ENCODE data around the gene TMSB10. TPM values are rescaled to one million over a fixed set of nuclear protein-coding genes. Genes with fewer than 3 reads are reported as not detected.
"Not testable (repeated sequence)": the region's sequence is repeated elsewhere in the genome, so short reads cannot be mapped to it uniquely, and the experiment has no call there.

TMSB10 gene
- total and polyA plus RNA-seq, 2 experiments from 2014 or later: 3,621 to 6,241 TPM

DNA sequence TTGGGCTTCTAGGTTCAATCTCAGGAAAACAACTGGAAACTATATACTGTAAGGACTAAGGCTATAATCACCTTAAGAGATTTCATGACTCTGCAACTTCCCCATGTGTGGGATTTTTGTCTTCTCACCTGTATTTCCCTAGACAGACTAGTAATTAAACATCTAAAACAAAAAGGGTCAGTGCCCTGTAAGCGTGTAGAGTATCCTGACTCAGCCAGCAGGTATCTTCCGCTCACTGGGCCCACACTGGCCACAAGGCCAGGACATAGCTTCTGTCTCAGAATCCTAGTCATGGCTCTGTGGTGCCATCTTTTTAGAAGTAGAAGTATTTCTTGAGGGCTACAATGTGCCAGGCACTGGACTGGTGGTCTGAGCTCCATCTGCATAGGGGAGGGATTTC, 36.7 kb downstream of the TMSB10 start:
- no peak overlapping the region for H3K9ac ChIP-seq
- H3K4me1 ChIP-seq (ENCODE audit: insufficient read depth): peaks cover 41% of the 10 kb centered on the region
- in situ Hi-C loops (cut with MboI): no loop called here
- TF ChIP-seq EZH2phosphoT487 (IDR thresholded peaks at IDR 0.05; ENCODE audit: insufficient read depth, low read depth) (no peak), EZH2 (IDR thresholded peaks at IDR 0.05; ENCODE audit: insufficient read depth, poor library complexity, severe bottlenecking) (no peak)
- H3K36me3 ChIP-seq (ENCODE audit: low read depth): no peaks in the 10 kb centered on the region
- no peaks in the 10 kb centered on the region for H3K79me2 ChIP-seq (ENCODE audit: insufficient read depth)
- H3K4me2 ChIP-seq (ENCODE audit: unreplicated experiment): no peak overlapping the region
- no peaks in the 10 kb centered on the region for H3K9me3 ChIP-seq (ENCODE audit: low read depth)
- no peaks in the 10 kb centered on the region for H3K27me3 ChIP-seq (replicated peaks; ENCODE audit: insufficient read depth)
- no peak overlapping the region for H3K4me3 ChIP-seq
- DNase-seq: no peak
- no peaks in the 10 kb centered on the region for H4K20me1 ChIP-seq (ENCODE audit: insufficient read depth)
- no peak overlapping the region for H2AFZ ChIP-seq
- peaks cover 25% of the 10 kb centered on the region for H3F3A ChIP-seq (ENCODE audit: insufficient read depth)
- no peak overlapping the region for H3K27ac ChIP-seq
- WGBS, 2 experiments (ENCODE audit: low coverage in 1 of 2, low lambda C conversion rate in 2 of 2, missing lambda C conversion rate in 2 of 2): 100% methylated on average over 2 of the region's 2 CpGs
- no peaks in the 10 kb centered on the region for H3K9me2 ChIP-seq (ENCODE audit: insufficient read depth)

DNA sequence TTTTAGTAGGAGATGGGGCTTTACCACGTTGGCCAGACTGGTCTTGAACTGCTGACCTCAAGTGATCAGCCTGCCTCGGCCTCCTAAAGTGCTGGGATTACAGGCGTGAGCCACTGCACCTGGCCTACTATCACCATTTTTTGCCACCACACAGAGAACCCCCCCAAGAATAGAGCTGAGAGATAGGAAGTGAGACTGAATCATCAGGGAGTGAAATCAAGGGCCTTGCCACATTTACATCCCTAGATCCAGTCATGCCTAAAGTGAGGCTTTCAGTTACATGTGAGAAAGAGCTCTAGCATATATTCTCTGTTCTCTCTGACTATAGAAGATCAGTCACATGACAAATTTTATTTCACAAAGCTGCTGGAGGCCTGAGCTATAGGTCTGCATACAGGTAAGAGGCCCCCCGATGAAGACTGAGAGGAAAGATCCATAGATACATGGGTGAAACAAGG, 37.5 kb downstream of the TMSB10 start:
- no peak overlapping the region for H3K4me3 ChIP-seq
- DNase-seq: peak; percentile 71
- H3K27me3 ChIP-seq (replicated peaks; ENCODE audit: insufficient read depth): no peaks in the 10 kb centered on the region
- peak overlapping the region; percentile 20; the same call in 1 of the 2 replicates for H2AFZ ChIP-seq
- peak overlapping the region; percentile 14 for H3K4me2 ChIP-seq (ENCODE audit: unreplicated experiment)
- no peaks in the 10 kb centered on the region for H3K36me3 ChIP-seq (ENCODE audit: low read depth)
- peaks cover 43% of the 10 kb centered on the region for H3K4me1 ChIP-seq (ENCODE audit: insufficient read depth)
- no peaks in the 10 kb centered on the region for H3K9me2 ChIP-seq (ENCODE audit: insufficient read depth)
- H3K9ac ChIP-seq: 0 out of 2 replicates have a peak overlapping the region, but pooled peaks have one; percentile 34
- TF ChIP-seq EZH2 (IDR thresholded peaks at IDR 0.05; ENCODE audit: insufficient read depth, poor library complexity, severe bottlenecking): no peak
- no peak for TF ChIP-seq EZH2phosphoT487 (IDR thresholded peaks at IDR 0.05; ENCODE audit: insufficient read depth, low read depth)
- H4K20me1 ChIP-seq (ENCODE audit: insufficient read depth): no peaks in the 10 kb centered on the region
- peak overlapping the region; percentile 62 for H3K27ac ChIP-seq
- in situ Hi-C loops (cut with MboI): no loop called here
- H3K9me3 ChIP-seq (ENCODE audit: low read depth): no peaks in the 10 kb centered on the region
- WGBS, 2 experiments (ENCODE audit: low coverage in 1 of 2, low lambda C conversion rate in 2 of 2, missing lambda C conversion rate in 2 of 2): 78 to 82% methylated on average over 4 of the region's 4 CpGs
- H3K79me2 ChIP-seq (ENCODE audit: insufficient read depth): no peaks in the 10 kb centered on the region
- peaks cover 25% of the 10 kb centered on the region for H3F3A ChIP-seq (ENCODE audit: insufficient read depth)

DNA sequence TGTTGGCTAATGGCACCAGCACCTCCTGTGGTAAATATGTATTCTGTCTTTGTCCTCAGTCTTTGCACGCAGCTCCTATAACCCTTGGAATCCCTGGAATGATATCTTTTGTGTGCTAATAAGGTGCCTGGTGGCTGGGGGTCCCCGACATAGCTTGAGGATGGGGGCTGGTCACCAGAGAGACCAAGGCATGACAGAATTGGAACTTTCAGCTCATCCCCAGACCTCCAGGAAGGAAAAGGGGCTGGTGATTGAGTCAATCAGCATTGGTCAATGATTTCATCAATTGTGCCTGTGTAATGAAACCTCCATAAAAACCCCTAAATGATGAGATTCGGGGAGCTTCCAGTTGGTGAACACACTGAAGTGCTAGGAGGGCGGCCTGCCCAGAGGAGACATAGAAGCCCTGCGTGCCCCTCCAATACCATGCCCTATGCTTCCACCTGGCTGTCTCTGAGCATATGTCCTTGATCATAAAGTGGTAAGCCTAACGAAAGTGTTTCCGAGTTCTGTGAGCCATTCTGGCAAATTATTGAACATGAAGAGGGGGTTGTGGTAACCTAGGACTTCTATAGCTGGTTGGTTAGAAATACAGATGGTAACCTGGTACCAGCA, 38.9 kb downstream of the TMSB10 start:
- in situ Hi-C loops (cut with MboI): no loop called here
- Histone ChIP-seq H3K9me3 (ENCODE audit: low read depth) (no peaks in the 10 kb centered on the region), H3K4me1 (ENCODE audit: insufficient read depth) (peaks cover 35% of the 10 kb centered on the region), H3K4me3 (no peak overlapping the region), H3K36me3 (ENCODE audit: low read depth) (no peaks in the 10 kb centered on the region), H3K27me3 (replicated peaks; ENCODE audit: insufficient read depth) (no peaks in the 10 kb centered on the region), H3K27ac (peak overlapping the region; percentile 88; the same call in 1 of the 2 replicates), H3K9me2 (ENCODE audit: insufficient read depth) (no peaks in the 10 kb centered on the region), H3K79me2 (ENCODE audit: insufficient read depth) (no peaks in the 10 kb centered on the region), H3F3A (ENCODE audit: insufficient read depth) (peaks cover 25% of the 10 kb centered on the region), H2AFZ (no peak overlapping the region), H3K4me2 (ENCODE audit: unreplicated experiment) (no peak overlapping the region), H4K20me1 (ENCODE audit: insufficient read depth) (no peaks in the 10 kb centered on the region), H3K9ac (no peak overlapping the region)
- DNase-seq: no peak
- WGBS, 2 experiments (ENCODE audit: low coverage in 1 of 2, low lambda C conversion rate in 2 of 2, missing lambda C conversion rate in 2 of 2): 79 to 80% methylated on average over 7 of the region's 7 CpGs
- TF ChIP-seq EZH2phosphoT487 (IDR thresholded peaks at IDR 0.05; ENCODE audit: insufficient read depth, low read depth): no peak
- TF ChIP-seq EZH2 (IDR thresholded peaks at IDR 0.05; ENCODE audit: insufficient read depth, poor library complexity, severe bottlenecking): no peak

DNA sequence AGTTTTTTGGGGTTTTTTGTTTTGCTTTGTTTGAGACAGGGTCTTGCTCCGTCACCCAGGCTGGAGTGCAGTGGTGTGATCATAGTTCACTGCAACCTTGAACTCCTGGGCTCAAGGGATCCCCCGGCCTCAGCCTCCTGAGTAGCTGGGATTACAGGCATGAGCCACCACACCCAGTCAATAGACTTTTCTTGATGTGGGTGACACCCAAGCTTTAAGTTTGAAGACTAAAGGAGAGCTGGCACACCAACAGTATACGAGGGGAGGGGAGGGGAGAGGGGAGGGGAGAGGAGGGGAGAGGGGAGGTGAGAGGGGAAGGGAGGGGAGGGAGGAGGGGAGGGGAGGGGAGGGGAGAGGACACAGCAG, 40.4 kb downstream of the TMSB10 start:
- H3K9me3 ChIP-seq (ENCODE audit: low read depth); H3K4me3 ChIP-seq; in situ Hi-C loops (cut with MboI); H3K9me2 ChIP-seq (ENCODE audit: insufficient read depth); H2AFZ ChIP-seq; H4K20me1 ChIP-seq (ENCODE audit: insufficient read depth); DNase-seq; H3K27me3 ChIP-seq (replicated peaks; ENCODE audit: insufficient read depth); H3K79me2 ChIP-seq (ENCODE audit: insufficient read depth); H3K36me3 ChIP-seq (ENCODE audit: low read depth): not testable (repeated sequence)
- Histone ChIP-seq H3K27ac (peak overlapping the region; percentile 88), H3F3A (ENCODE audit: insufficient read depth) (peaks cover 25% of the 10 kb centered on the region), H3K4me2 (ENCODE audit: unreplicated experiment) (peak overlapping the region; percentile 30), H3K4me1 (ENCODE audit: insufficient read depth) (peaks cover 35% of the 10 kb centered on the region), H3K9ac (peak overlapping the region; percentile 61; the same call in 1 of the 2 replicates)
- 49 to 70% methylated on average over 3 of the region's 3 CpGs for WGBS, 2 experiments (ENCODE audit: low coverage in 1 of 2, low lambda C conversion rate in 2 of 2, missing lambda C conversion rate in 2 of 2)
